GM19324 (cell line): Measurements from ENCODE around the gene ULBP1.
"Not testable (repeated sequence)": the region's sequence is repeated elsewhere in the genome, so short reads cannot be mapped to it uniquely, and the experiment has no call there.

Experiments
- ATAC-seq: cut with Tn5 transposase; IDR thresholded peaks from one replicate; pipeline ENCODE4 v1.9.1; 2021; ENCODE audit warnings: mild to moderate bottlenecking, moderate library complexity; ENCODE audit not compliant: unreplicated experiment, low FRiP score

The ULBP1 gene

GRCh38 chr6:149933036-149933435 lies 30.7 kb upstream of the ULBP1 start:
- no peak for ATAC-seq

- no peak for ATAC-seq
Observed at GRCh38 chr6:149933461-149933860, 30.3 kb upstream of the ULBP1 start.

- no peak for ATAC-seq
Observed at GRCh38 chr6:149934249-149935156, 29.2 kb upstream of the ULBP1 start.

DNA sequence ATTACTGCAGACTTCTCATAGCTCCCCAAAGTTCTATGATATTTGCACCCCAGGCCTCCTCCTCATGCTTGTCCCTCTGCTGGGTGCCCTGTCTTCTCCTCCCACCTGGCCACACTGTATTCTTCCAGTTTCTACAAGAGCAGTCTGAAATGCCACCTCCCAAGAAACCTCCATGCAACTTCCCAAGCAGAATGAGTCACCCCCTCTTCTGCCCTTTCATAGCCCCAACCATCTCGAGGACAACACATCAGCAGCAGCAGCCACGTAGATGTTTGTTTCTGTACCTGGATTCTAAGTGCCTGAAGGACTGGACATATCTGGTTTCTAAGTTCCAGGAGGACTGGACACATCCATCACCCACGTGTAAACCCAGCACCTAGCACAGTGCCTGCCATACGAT lies 28.5 kb upstream of the ULBP1 start:
- no peak for ATAC-seq

DNA sequence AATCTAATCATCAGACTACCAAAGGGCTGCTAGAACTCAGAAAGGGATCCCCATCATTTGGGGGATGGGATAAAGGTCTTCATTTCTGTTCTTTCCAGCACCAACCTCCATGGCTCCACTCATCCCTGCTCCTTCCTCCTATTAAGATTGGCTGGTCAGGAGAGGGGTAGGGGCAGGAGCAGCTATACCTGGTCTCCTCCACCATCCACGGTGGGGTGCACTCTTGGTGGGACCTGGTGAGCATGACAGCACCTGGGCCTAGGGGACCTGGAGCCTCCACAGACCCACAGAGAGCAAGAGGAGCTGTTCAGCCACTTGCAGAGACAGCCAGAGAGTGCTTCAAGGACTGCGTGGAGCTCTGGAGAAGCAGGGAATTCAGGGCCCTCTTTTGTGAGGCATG lies 28.1 kb upstream of the ULBP1 start:
- ATAC-seq = no peak

- ATAC-seq = no peak
Observed at GRCh38 chr6:149936743-149937142, 27.0 kb upstream of the ULBP1 start.

GRCh38 chr6:149938013-149938570 lies 25.7 kb upstream of the ULBP1 start:
- not testable (repeated sequence) for ATAC-seq

DNA sequence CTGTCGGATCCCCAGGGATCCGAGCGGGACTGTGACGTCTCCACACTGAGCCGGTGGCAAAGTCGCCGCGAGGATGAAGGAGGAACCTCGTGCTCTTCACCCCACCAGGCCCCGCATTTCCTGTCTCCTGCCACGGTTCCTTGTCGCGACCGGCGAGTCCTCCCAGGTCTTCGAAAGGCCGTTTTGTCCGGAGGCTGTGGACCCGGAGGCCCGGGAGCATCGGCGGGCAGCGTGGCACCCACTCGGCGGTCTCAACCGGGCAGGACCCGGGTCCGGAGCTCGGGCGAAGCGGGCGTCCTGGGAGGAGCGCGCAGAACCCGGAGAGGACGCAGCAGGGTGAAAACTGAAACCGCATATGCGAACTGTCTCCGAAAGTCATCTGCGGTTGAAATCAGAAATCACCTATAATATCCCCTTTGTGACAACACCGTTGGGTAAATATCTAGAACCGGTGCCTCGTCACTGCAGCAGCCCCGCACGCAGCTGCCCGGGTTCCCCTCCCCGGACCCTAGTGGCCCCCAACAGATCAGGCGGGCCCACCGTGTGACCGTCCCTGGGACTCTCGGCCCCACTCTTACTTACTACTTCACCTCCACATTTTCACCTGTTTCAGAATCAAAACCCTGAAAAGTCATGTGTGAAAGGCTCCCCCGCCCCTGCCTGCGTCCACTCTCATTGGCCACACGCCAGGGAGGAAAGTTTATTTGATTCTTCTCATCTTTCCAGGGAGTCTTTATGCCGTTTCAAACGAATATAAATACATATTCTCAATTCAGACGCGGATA lies 25.0 kb upstream of the ULBP1 start:
- peak; percentile 75 for ATAC-seq

- no peak for ATAC-seq
Observed at GRCh38 chr6:149939356-149939648, 24.4 kb upstream of the ULBP1 start.

GRCh38 chr6:149939909-149940671 lies 23.7 kb upstream of the ULBP1 start:
- no peak for ATAC-seq

GRCh38 chr6:149940672-149940982 lies 23.1 kb upstream of the ULBP1 start:
- ATAC-seq = no peak

- no peak for ATAC-seq
Observed at GRCh38 chr6:149941583-149942460, 21.9 kb upstream of the ULBP1 start, which contains the start of gene ULBP2. Gene ULBP2, plus strand, starts transcription at chr6:149942014. Its CDS starts 59 bp downstream, at chr6:149942073.

DNA sequence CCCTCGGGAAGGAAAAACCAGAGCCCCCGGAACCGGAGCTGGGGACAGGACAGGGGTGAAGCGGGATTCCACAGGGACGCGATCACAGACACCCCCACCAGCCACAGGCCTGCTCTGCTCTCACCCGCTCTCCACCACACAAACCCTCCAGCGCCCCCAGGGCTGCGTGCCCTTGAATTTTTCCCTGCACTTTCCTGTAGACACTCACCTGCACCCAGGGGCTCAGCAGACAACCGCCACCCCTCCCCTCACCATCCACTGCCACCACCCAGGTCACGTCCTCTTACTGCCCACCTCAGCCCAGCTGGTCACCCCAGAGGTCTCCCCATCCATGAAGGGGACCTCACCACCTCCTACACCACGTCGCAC lies 21.3 kb upstream of the ULBP1 start:
- ATAC-seq = no peak

DNA sequence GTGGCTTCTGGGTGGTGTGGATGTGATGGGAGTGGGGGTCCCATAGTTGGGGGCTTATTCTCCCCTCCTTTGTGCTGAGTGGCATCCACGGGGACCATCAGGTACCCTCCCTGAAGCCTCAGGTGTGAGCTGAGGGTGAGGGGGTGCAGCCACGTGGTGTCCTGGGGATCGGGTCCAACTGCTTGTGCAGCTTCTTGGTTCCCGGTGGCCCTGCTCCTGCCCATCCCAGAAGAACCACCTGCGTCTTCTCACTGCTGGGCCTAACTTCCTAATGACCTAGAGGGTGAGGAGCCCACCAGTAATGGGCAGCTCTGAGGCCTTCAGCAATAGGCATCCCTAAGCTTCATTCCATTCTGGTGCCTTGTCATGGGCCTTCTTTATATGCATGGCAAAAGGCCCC lies 20.4 kb upstream of the ULBP1 start:
- not testable (repeated sequence) for ATAC-seq

DNA sequence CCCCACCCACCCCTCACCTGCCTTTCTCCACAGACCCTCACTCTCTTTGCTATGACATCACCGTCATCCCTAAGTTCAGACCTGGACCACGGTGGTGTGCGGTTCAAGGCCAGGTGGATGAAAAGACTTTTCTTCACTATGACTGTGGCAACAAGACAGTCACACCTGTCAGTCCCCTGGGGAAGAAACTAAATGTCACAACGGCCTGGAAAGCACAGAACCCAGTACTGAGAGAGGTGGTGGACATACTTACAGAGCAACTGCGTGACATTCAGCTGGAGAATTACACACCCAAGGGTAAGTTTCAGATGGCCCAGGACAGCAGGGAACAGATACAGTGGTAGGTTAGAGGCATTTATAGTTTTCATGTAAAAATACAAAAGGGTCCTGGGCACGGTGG lies 18.5 kb upstream of the ULBP1 start:
- ATAC-seq = not testable (repeated sequence)

GRCh38 chr6:149946631-149947030 lies 17.1 kb upstream of the ULBP1 start:
- not testable (repeated sequence) for ATAC-seq

DNA sequence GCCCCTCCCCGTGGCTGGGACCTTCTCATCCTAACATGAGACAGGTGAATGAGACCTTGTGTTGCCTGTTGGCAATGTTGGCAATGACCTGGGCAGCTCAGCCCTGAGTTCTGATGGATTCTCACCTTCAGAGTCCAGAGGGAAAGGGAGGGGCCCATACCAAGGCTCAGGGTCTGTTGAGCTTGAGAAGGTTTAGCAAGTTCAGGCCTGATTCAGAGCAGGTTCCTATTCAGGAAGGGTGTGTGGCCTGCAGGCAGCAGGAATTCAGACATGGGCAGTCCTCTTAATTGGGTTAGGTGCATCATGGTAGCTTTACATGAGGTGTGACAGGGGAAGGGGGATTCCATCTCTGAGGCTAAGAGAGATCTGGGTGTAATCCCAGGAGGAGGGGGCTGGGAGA lies 16.2 kb upstream of the ULBP1 start:
- not testable (repeated sequence) for ATAC-seq

- no peak for ATAC-seq
Observed at GRCh38 chr6:149948011-149948410, 15.7 kb upstream of the ULBP1 start.

DNA sequence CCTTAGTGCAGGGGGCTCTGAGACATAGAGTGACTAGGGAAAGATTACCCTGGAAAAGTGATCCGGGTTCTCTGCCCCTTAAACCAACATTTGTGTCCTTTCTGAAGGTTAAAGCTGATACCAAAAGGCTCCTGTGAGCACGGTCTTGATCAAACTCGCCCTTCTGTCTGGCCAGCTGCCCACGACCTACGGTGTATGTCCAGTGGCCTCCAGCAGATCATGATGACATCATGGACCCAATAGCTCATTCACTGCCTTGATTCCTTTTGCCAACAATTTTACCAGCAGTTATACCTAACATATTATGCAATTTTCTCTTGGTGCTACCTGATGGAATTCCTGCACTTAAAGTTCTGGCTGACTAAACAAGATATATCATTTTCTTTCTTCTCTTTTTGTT lies 15.1 kb upstream of the ULBP1 start:
- no peak for ATAC-seq

DNA sequence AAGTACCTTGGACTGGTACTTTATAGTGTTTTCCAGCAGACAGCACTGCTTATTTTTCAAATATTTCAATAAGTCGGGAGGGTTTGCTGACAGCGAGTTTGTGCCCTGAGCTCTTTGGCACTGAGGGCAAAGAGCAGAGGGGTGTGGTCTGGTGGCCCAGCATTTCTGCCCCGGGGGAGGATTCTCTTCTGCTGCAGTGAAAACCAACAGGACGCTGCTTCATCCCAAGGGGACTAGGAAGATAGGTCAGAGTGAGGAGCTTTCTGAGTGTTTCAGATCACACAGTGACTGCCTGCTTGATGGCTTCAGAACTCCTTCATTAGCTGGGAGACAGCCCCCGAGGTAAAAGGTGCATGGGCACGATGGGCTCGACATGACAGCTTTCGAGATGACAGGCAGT lies 13.3 kb upstream of the ULBP1 start:
- ATAC-seq = no peak
